ENCODE results near the gene LSR.
"Not testable (repeated sequence)": the region's sequence is repeated elsewhere in the genome, so short reads cannot be mapped to it uniquely, and the experiment has no call there.

The LSR gene

GRCh38 chr19:35284153-35285094 lies 35.6 kb downstream of the LSR start:
- no peak for DNase-seq

- DNase-seq, result no peak
Observed at GRCh38 chr19:35285095-35285449, 36.3 kb downstream of the LSR start.

GRCh38 chr19:35285465-35285864 lies 36.7 kb downstream of the LSR start:
- DNase-seq, result not testable (repeated sequence)

- not testable (repeated sequence) for DNase-seq
Observed at GRCh38 chr19:35286101-35286500, 37.3 kb downstream of the LSR start.

GRCh38 chr19:35287713-35288112 lies 38.9 kb downstream of the LSR start:
- no peak for DNase-seq

- DNase-seq, result no peak
Observed at GRCh38 chr19:35288331-35288730, 39.5 kb downstream of the LSR start.

GRCh38 chr19:35288906-35289305 lies 40.1 kb downstream of the LSR start:
- DNase-seq, result no peak

GRCh38 chr19:35290381-35291127 lies 41.8 kb downstream of the LSR start:
- peak in 52 of 56 donors; percentile 34 to 89 (median 72) for DNase-seq

- DNase-seq, result peak in 12 of 56 donors; percentile 28 to 73 (median 54)
Observed at GRCh38 chr19:35291259-35291658, 42.5 kb downstream of the LSR start.

GRCh38 chr19:35291916-35292315 lies 43.1 kb downstream of the LSR start, which contains the start of gene MAG:
MAG (plus strand) TSS chr19:35292161; CDS start chr19:35295409, 3,248 bp downstream.
- peak in 53 of 56 donors; percentile 18 to 96 (median 82) for DNase-seq

GRCh38 chr19:35292421-35293362 lies 43.9 kb downstream of the LSR start:
- no peak for DNase-seq

GRCh38 chr19:35293363-35293739 lies 44.5 kb downstream of the LSR start:
- peak in 37 of 56 donors; percentile 14 to 77 (median 47) for DNase-seq

GRCh38 chr19:35293808-35294207 lies 45.0 kb downstream of the LSR start:
- DNase-seq, result no peak

- DNase-seq, result peak in 2 of 56 donors; percentile 17 to 28
Observed at GRCh38 chr19:35294328-35294727, 45.5 kb downstream of the LSR start.

GRCh38 chr19:35294859-35295791 lies 46.3 kb downstream of the LSR start:
- no peak for DNase-seq

GRCh38 chr19:35295792-35296462 lies 47.1 kb downstream of the LSR start:
- no peak for DNase-seq

GRCh38 chr19:35296644-35297514 lies 48.1 kb downstream of the LSR start:
- DNase-seq, result no peak

GRCh38 chr19:35297515-35297848 lies 48.7 kb downstream of the LSR start:
- no peak for DNase-seq

Data from amygdala (tissue), 56 donors.